Stomach (tissue), 9 donors: ENCODE data around the gene ZBTB46. TPM values are rescaled to one million over a fixed set of nuclear protein-coding genes. Genes with fewer than 3 reads are reported as not detected.
"Not testable (repeated sequence)": the region's sequence is repeated elsewhere in the genome, so short reads cannot be mapped to it uniquely, and the experiment has no call there.

ENCODE experiments used
- DNase-seq, 2 donors: peaks; one replicate each; pipeline versions ENCODE4 v3.0.0 to v3.0.0-alpha.2; 2013 to 2019
- H3K27ac ChIP-seq, 5 donors: fragments of 200-600 bp in 4 of 5; sonication (generic) in 4 of 5; one replicate each; pipeline ENCODE4 v1.5.1; 2013 to 2019; ENCODE audit warnings: mild to moderate bottlenecking in 1 of 5, moderate library complexity in 1 of 5
- H3K27me3 ChIP-seq, 3 donors: fragments of 200-600 bp; sonication (generic); one replicate each; pipeline ENCODE4 v1.5.1; 2017 to 2019; ENCODE audit warnings: mixed run types in 1 of 3
- H3K36me3 ChIP-seq, 4 donors: fragments of 200-600 bp; sonication (generic); 1 replicate in 3 of 4; 2 replicates in 1 of 4; pipeline ENCODE4 v1.5.1; 2016 to 2019
- H3K4me1 ChIP-seq, 4 donors: fragments of 200-600 bp; sonication (generic); one replicate each; pipeline ENCODE4 v1.5.1; 2016 to 2019
- H3K4me3 ChIP-seq, 4 donors: fragments of 200-600 bp; sonication (generic) in 3 of 4; one replicate each; pipeline ENCODE4 v1.5.1; 2016 to 2019; ENCODE audit warnings: mild to moderate bottlenecking in 1 of 4
- H3K9me3 ChIP-seq, 4 donors: fragments of 200-600 bp; sonication (generic); one replicate each; pipeline ENCODE4 v1.5.1; 2016 to 2019
- EP300 ChIP-seq: sonication (generic); formaldehyde crosslinking; IDR thresholded peaks from one replicate; pipeline ENCODE4 v1.6.1; 2017; ENCODE audit warnings: antibody characterized with exemption
- POLR2A ChIP-seq, 4 donors: fragments of 450-650 bp; IDR thresholded peaks; one replicate each; pipeline ENCODE4 v1.6.1; 2016; ENCODE audit warnings: antibody characterized with exemption in 4 of 4, control low read depth in 2 of 4, mild to moderate bottlenecking in 1 of 4, moderate library complexity in 1 of 4
- POLR2AphosphoS5 ChIP-seq, 3 donors: sonication (generic); formaldehyde crosslinking; IDR thresholded peaks; one replicate each; pipeline ENCODE4 v1.6.1; 2016; ENCODE audit warnings: antibody characterized with exemption in 3 of 3
- WGBS, 5 donors: extraction: QIAGEN DNeasy Blood & Tissue Kit in 3 of 5; methylation state at CpG; one replicate each; pipeline versions ENCODE4 v1.1.5 to v1.1.7; 2013 to 2018; 5-methylcytosine and 5-hydroxymethylcytosine counted together
- intact Hi-C: fragments of 100-400 bp; cut with DNase I; formaldehyde crosslinking; loops from one replicate; pipeline ENCODE4 v1.15.1; 2023; ENCODE audit warnings: low total_unique reads
- polyA plus RNA-seq, 3 donors: library from polyadenylated mRNA; stranded (reverse); fragments of 200-250 nt; gene quantifications; one replicate each; pipeline ENCODE4 v1.2.3, GENCODE V29; 2013
- total RNA-seq, 5 donors: library from RNA; depleted of rRNA; stranded (reverse); fragments of >200 nt; gene quantifications; one replicate each; pipeline versions ENCODE4 v1.1.0 to v1.2.3, GENCODE V29; 2014 to 2016
- TF ChIP-seq, protein P1 (sequence below), 7 experiments: fragments of 450-650 bp in 4 of 7; fragments of 200-600 bp in 3 of 7; sonication (generic) in 3 of 7; IDR thresholded peaks; one replicate each; pipeline ENCODE4 v1.5.1; 2016 to 2019; ENCODE audit warnings: antibody characterized with exemption in 7 of 7, control low read depth in 2 of 7, mild to moderate bottlenecking in 1 of 7
- donor health status: healthy with polysubstance abuse.
- donor health status: Bipolar disorder and iron deficiency.
- donor health status: healthy.

The ZBTB46 gene
- total and polyA plus RNA-seq, 8 donors = 0.58 to 13.4 (median 2.5) TPM

DNA sequence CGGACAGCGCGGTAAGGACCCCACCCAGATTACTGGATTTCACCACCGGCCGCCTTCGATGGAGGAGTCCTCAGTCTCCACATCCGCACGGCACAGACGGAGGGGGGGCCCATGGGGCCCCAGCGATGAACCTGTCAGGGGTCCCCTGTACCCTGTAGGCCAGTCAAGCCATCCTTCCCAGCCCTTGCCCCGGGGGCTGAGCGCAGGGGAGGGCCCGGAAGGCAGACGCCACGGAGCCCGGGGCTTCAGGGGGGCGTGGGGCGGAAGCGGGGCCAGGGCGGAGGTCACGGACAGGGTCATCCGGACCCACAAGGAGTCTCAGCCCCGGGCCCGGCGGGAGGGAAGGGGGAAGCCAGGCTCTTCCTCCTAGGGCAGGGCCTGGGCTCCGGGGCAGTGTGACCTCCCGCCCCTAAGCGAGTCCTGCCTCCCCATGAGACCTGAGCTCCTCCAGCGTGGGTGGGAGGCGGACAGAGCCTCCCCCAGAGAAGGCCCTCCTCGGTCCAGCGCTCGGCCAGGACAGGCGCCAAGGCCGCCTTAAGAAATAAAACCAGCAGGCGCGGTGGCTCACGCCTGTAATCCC lies 22.8 kb downstream of the ZBTB46 start:
- no peak overlapping the region for H3K27ac ChIP-seq
- no peak for DNase-seq
- no peaks in the 10 kb centered on the region for H3K4me1 ChIP-seq
- TF ChIP-seq POLR2AphosphoS5 (IDR thresholded peaks at IDR 0.05) (no peak), EP300 (no peak), POLR2A (IDR thresholded peaks at IDR 0.05) (no peak)
- TF ChIP-seq, protein P1, sequence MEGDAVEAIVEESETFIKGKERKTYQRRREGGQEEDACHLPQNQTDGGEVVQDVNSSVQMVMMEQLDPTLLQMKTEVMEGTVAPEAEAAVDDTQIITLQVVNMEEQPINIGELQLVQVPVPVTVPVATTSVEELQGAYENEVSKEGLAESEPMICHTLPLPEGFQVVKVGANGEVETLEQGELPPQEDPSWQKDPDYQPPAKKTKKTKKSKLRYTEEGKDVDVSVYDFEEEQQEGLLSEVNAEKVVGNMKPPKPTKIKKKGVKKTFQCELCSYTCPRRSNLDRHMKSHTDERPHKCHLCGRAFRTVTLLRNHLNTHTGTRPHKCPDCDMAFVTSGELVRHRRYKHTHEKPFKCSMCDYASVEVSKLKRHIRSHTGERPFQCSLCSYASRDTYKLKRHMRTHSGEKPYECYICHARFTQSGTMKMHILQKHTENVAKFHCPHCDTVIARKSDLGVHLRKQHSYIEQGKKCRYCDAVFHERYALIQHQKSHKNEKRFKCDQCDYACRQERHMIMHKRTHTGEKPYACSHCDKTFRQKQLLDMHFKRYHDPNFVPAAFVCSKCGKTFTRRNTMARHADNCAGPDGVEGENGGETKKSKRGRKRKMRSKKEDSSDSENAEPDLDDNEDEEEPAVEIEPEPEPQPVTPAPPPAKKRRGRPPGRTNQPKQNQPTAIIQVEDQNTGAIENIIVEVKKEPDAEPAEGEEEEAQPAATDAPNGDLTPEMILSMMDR (IDR thresholded peaks at IDR 0.05) = no peak
- 89 to 95% (median 94%) methylated on average over 33 to 38 of the region's 38 CpGs for WGBS, 5 donors
- H3K4me3 ChIP-seq = no peak overlapping the region
- intact Hi-C loops = no loop called here
- H3K36me3 ChIP-seq = no peaks in the 10 kb centered on the region
- H3K9me3 ChIP-seq = no peaks in the 10 kb centered on the region
- peaks cover 0 to 5% (median 0%) of the 10 kb centered on the region in 3 donors for H3K27me3 ChIP-seq

DNA sequence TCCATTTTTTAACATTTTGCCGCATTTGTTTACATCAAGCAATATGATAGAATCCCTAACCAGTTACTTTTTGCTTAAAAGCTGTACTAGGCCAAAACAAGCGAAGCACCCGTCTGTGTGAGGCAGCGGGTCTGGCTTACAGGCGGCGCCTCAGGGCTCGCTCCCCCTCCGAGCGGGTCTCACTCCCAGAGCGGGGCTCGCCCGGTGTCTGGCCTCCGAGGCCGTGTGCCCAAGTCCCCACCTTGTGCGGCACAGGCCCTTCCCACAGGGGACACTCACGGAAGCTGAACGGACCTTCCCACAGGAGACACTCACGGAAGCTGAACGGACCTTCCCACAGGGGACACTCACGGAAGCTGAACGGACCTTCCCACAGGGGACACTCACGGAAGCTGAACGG lies 23.4 kb downstream of the ZBTB46 start:
- intact Hi-C loops = no loop called here
- WGBS, 5 donors = 92 to 98% (median 95%) methylated on average over 23 of the region's 23 CpGs

DNA sequence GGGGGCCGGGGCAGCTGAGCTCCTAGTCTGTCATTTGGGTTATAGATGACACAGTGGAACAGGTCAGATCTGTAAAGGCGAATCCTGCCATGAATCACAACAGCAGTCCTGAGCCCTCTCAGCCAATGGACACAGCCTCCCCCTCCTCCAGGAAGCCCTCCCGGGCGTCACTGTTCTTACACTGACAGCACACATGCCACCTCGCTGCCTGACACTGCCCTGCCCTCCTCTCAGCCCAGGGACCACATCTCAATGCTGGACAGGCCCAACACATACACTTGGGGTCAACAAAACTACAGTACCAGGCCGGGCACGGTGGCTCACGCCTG lies 26.8 kb downstream of the ZBTB46 start:
- 72 to 92% (median 87%) methylated on average over 7 to 8 of the region's 8 CpGs for WGBS, 5 donors
- Histone ChIP-seq H3K9me3 (no peaks in the 10 kb centered on the region), H3K4me1 (no peaks in the 10 kb centered on the region), H3K4me3 (no peak overlapping the region), H3K27me3 (peaks cover 0 to 5% (median 0%) of the 10 kb centered on the region in 3 donors), H3K27ac (peak overlapping the region in 2 of 5 donors; percentile 54 to 67), H3K36me3 (peaks cover 0 to 6% (median 0%) of the 10 kb centered on the region in 4 donors)
- intact Hi-C loops = no loop called here
- DNase-seq = no peak
- TF ChIP-seq, protein P1 (IDR thresholded peaks at IDR 0.05) = no peak
- TF ChIP-seq POLR2AphosphoS5 (IDR thresholded peaks at IDR 0.05) (no peak), EP300 (no peak), POLR2A (IDR thresholded peaks at IDR 0.05) (no peak)

More for the DNA sequence above, 23.4 kb downstream of the ZBTB46 start:
- DNase-seq = no peak
- Histone ChIP-seq H3K27ac (no peak overlapping the region), H3K27me3 (peaks cover 0 to 5% (median 0%) of the 10 kb centered on the region in 3 donors), H3K4me3 (no peak overlapping the region), H3K9me3 (no peaks in the 10 kb centered on the region), H3K4me1 (no peaks in the 10 kb centered on the region), H3K36me3 (no peaks in the 10 kb centered on the region)
- no peak for TF ChIP-seq POLR2A (IDR thresholded peaks at IDR 0.05)

DNA sequence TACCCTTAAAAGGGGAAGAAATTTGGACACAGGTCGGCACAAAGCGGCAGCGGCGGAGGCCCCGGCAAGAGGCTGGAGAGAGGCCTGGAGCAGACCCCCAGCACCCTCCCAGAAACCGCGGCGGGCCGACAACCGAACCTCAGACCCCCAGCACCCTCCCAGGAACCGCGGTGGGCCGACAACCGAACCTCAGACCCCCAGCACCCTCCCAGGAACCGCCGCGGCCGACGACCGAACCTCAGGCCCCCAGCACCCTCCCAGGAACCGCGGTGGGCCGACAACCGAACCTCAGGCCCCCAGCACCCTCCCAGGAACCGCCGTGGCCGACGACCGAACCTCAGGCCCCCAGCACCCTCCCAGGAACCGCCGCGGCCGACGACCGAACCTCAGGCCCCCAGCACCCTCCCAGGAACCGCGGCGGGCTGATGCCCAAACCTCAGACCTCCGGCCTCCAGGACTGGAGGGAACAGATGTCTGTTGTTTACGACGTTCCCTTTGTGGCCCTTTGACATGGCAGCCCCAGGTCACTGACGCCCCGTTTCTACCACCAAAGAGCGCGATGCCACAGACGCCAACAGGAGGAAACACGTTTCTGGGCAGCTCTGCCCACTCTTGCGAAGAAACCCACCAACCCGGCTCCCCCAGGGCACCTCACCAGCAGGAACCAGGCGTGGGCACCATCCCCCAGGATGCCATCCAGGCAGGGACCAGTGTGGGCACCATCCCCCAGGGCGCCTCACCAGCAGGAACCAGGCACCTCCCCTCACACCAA lies 28.4 kb downstream of the ZBTB46 start:
- Histone ChIP-seq H3K27me3 (peaks cover 0 to 5% (median 0%) of the 10 kb centered on the region in 3 donors), H3K4me3 (no peak overlapping the region), H3K36me3 (peaks cover 0 to 6% (median 0%) of the 10 kb centered on the region in 4 donors), H3K9me3 (no peaks in the 10 kb centered on the region), H3K27ac (peak overlapping the region in 1 of 5 donors; percentile 54), H3K4me1 (no peaks in the 10 kb centered on the region)
- intact Hi-C loops = no loop called here
- TF ChIP-seq POLR2AphosphoS5 (IDR thresholded peaks at IDR 0.05) (no peak), POLR2A (IDR thresholded peaks at IDR 0.05) (no peak)
- DNase-seq = no peak
- 88 to 90% (median 89%) methylated on average over 41 to 51 of the region's 51 CpGs for WGBS, 5 donors

DNA sequence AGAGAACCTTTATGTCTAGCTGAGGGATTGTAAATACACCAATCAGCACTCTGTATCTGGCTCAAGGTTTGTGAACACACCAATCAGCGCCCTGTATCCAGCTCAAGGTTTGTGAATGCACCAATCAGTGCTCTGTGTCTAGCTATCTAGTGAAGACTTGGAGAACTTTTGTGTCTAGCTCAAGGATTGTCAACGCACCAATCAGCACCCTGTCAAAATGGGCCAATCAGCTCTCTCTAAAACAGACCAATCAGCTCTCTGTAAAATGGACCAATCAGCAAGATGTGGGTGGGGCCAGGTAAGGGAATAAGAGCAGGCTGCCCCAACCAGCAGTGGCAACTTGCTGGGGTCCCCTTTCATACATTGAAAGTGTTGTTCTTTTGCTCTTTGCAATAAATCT lies 29.9 kb downstream of the ZBTB46 start:
- 89 to 100% (median 96%) methylated on average over 2 of the region's 2 CpGs for WGBS, 5 donors
- H3K36me3 ChIP-seq, H3K27me3 ChIP-seq, intact Hi-C loops, H3K4me1 ChIP-seq, DNase-seq, H3K27ac ChIP-seq, H3K4me3 ChIP-seq, H3K9me3 ChIP-seq: not testable (repeated sequence)

DNA sequence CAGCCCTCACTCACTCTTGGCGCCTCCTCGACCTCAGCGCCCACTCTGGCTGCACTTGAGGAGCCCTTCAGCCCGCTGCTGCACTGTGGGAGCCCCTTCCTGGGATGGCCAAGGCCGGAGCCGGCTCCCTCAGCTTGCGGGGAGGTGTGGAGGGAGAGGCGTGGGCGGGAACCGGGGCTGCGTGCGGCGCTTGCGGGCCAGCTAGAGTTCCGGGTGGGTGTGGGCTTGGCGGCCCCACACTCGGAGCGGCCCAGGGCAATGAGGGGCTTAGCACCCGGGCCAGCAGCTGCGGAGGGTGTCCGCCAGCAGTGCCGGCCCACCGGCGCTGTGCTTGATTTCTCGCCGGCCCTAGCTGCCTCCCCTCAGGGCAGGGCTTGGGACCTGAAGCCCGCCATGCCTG lies 30.7 kb downstream of the ZBTB46 start:
- H3K4me1 ChIP-seq, H3K9me3 ChIP-seq, intact Hi-C loops, H3K4me3 ChIP-seq, H3K27me3 ChIP-seq, H3K36me3 ChIP-seq, H3K27ac ChIP-seq, DNase-seq: not testable (repeated sequence)
- WGBS, 5 donors = 89 to 95% (median 90%) methylated on average over 12 to 27 of the region's 27 CpGs

DNA sequence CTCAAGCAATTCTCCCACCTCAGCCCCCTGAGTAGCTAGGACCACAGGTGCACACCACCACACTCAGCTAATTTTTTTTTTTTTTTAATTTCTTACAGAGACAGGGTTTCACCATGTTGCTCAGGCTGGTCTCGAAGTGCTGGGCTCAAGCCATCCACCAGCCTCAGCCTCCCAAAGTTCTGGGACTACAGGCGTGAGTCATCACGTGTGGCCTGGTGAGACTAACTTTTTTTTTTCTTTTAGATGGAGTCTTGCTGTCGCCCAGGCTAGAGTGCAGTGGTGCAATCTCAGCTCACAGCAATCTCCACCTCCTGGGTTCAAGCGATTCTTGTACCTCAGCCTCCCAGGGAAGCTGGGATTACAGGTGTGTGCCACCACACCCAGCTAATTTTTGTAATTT lies 31.9 kb downstream of the ZBTB46 start:
- H3K36me3 ChIP-seq, H3K4me3 ChIP-seq, H3K27ac ChIP-seq, H3K9me3 ChIP-seq, intact Hi-C loops, H3K27me3 ChIP-seq, H3K4me1 ChIP-seq, DNase-seq: not testable (repeated sequence)
- WGBS, 5 donors = 59 to 73% (median 64%) methylated on average over 5 of the region's 5 CpGs

DNA sequence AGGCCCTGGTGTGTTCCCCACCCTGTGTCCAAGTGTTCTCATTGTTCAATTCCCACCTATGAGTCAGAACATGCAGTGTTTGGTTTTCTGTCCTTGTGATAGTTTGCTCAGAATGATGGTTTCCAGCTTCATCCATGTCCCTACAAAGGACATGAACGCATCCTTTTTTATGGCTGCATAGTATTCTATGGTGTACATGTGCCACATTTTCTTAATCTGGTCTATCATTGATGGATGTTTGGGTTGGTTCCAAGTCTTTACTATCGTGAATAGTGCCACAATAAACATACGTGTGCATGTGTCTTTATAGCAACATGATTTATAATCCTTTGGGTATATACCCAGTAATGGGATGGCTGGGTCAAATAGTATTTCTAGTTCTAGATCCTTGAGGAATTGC lies 33.9 kb downstream of the ZBTB46 start:
- 79 to 82% (median 80%) methylated on average over 3 of the region's 3 CpGs for WGBS, 5 donors

More for the DNA sequence above, 33.9 kb downstream of the ZBTB46 start:
- DNase-seq, H3K4me1 ChIP-seq, H3K4me3 ChIP-seq, H3K27me3 ChIP-seq, H3K36me3 ChIP-seq, intact Hi-C loops, H3K27ac ChIP-seq, H3K9me3 ChIP-seq: not testable (repeated sequence)
